ENCODE data around the gene ETV5. TPM values are rescaled to one million over a fixed set of nuclear protein-coding genes. Genes with fewer than 3 reads are reported as not detected.
A peak's percentile ranks its signal among the peaks of the same experiment; 100 is the strongest.

ETV5 gene
- total RNA-seq, 6 experiments from 2014 or later: 4.5 to 15.4 (median 8.2) TPM

DNA sequence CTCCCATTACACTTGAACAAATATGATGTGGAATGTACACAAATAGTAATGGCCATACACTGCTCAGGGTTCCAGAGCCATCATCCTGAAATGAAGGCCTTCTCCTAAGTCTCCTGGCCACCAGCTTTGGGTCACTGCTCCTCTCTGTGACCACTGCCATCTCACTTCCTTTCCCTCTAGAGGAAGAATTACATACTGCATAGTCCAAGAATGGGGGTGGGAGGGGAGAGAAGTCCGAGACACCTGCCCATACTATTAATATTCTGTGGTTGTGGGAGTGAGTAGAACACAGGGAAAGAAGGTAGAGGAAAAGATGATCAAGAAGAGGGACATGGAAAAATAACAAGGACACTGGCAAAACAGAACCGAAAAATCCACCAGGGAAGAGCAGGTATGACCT lies 20.6 kb downstream of the ETV5 start:
- DNase-seq (no peak), ATAC-seq (peak in 1 of 4 donors; percentile 19)
- H3K4me1 ChIP-seq: peaks cover 0 to 12% (median 0%) of the 10 kb centered on the region in 4 donors
- no peaks in the 10 kb centered on the region for H3K36me3 ChIP-seq
- TF ChIP-seq, protein P1, sequence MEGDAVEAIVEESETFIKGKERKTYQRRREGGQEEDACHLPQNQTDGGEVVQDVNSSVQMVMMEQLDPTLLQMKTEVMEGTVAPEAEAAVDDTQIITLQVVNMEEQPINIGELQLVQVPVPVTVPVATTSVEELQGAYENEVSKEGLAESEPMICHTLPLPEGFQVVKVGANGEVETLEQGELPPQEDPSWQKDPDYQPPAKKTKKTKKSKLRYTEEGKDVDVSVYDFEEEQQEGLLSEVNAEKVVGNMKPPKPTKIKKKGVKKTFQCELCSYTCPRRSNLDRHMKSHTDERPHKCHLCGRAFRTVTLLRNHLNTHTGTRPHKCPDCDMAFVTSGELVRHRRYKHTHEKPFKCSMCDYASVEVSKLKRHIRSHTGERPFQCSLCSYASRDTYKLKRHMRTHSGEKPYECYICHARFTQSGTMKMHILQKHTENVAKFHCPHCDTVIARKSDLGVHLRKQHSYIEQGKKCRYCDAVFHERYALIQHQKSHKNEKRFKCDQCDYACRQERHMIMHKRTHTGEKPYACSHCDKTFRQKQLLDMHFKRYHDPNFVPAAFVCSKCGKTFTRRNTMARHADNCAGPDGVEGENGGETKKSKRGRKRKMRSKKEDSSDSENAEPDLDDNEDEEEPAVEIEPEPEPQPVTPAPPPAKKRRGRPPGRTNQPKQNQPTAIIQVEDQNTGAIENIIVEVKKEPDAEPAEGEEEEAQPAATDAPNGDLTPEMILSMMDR (IDR thresholded peaks at IDR 0.05): no peak
- no peak for TF ChIP-seq POLR2A (IDR thresholded peaks at IDR 0.05)
- H3K27me3 ChIP-seq: no peaks in the 10 kb centered on the region
- no peaks in the 10 kb centered on the region for H3K9me3 ChIP-seq
- WGBS (ENCODE audit: insufficient coverage, low coverage, low lambda C conversion rate, missing lambda C conversion rate): 100% methylated on average over 2 of the region's 2 CpGs
- H3K27ac ChIP-seq: no peak overlapping the region
- no peak overlapping the region for H3K4me3 ChIP-seq
- intact Hi-C loops (cut with DNase I): no loop called here

DNA sequence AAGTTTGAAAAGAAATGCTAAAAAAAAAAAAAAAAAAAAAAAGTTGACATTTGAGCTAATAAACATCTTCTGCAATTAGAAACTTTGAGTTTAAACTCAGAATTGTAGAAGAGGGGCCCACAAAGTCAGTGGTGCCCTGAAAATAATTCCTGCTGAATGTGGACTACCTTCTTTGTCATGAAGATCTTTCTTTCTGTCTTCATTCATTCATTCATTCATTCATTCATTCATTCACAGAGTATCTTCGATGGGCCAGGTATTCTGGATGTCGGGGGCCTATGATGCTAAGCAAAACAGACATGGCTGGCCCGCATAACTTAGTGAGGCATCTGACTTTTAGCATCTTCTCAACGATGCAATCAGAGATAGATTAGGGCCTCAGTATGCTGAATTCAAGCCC lies 24.6 kb downstream of the ETV5 start:
- Histone ChIP-seq H3K4me3 (no peak overlapping the region), H3K4me1 (no peaks in the 10 kb centered on the region), H3K27me3 (no peaks in the 10 kb centered on the region), H3K27ac (no peak overlapping the region), H3K9me3 (no peaks in the 10 kb centered on the region), H3K36me3 (no peaks in the 10 kb centered on the region)
- DNase-seq (no peak), ATAC-seq (no peak)
- 80% methylated on average over 4 of the region's 4 CpGs for WGBS (ENCODE audit: insufficient coverage, low coverage, low lambda C conversion rate, missing lambda C conversion rate)
- TF ChIP-seq, protein P1 (IDR thresholded peaks at IDR 0.05): no peak
- no peak for TF ChIP-seq POLR2A (IDR thresholded peaks at IDR 0.05)
- intact Hi-C loops (cut with DNase I): no loop called here

DNA sequence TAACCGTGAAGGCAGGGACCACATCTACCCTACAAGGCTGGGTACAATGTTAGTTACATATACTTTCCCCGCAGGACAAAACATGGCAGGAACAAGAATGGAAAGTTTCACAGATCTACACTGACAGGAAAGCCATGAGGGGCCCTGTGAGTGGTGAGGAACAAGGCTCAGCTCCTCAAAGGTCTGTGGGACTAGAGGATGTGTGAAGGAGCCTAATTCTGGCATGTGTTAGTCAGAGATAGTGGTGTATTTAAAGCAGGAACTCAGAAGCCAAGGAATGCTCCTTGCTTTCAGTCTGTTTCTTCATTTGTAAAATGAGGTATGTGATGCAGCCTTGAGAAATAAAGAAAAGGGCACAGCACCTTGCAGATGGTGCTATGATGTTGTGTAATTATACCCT lies 25.1 kb downstream of the ETV5 start:
- Histone ChIP-seq H3K9me3 (no peaks in the 10 kb centered on the region), H3K27me3 (no peaks in the 10 kb centered on the region), H3K4me3 (no peak overlapping the region), H3K4me1 (no peaks in the 10 kb centered on the region), H3K27ac (no peak overlapping the region), H3K36me3 (no peaks in the 10 kb centered on the region)
- ATAC-seq (no peak), DNase-seq (no peak)
- TF ChIP-seq POLR2A (IDR thresholded peaks at IDR 0.05): no peak
- TF ChIP-seq, protein P1 (IDR thresholded peaks at IDR 0.05): no peak
- 92% methylated on average over 2 of the region's 2 CpGs for WGBS (ENCODE audit: insufficient coverage, low coverage, low lambda C conversion rate, missing lambda C conversion rate)
- intact Hi-C loops (cut with DNase I): no loop called here

DNA sequence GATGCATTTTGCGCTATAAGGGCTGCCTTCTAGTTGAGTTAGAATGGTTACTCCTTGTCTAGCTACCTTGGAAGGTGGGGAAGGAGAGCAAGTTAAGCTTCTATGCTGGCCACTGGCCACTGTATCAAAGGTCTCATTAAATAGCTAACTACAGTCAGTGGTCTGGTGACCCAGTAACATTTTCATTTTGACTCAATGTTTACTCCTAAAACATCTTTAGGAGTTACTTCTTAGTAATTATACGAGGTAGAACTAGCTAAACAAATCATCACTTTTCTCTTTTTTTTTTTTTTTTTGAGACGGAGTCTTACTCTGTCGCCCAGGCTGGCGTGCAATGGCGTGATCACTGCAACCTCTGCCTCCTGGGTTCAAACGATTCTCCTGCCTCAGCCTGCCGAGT lies 26.7 kb downstream of the ETV5 start:
- intact Hi-C loops (cut with DNase I): no loop called here
- H3K36me3 ChIP-seq: no peaks in the 10 kb centered on the region
- 77% methylated on average over 8 of the region's 8 CpGs for WGBS (ENCODE audit: insufficient coverage, low coverage, low lambda C conversion rate, missing lambda C conversion rate)
- H3K27ac ChIP-seq: no peak overlapping the region
- no peaks in the 10 kb centered on the region for H3K27me3 ChIP-seq
- H3K9me3 ChIP-seq: no peaks in the 10 kb centered on the region
- ATAC-seq (no peak), DNase-seq (no peak)
- no peaks in the 10 kb centered on the region for H3K4me1 ChIP-seq
- TF ChIP-seq POLR2A (IDR thresholded peaks at IDR 0.05): no peak
- TF ChIP-seq, protein P1 (IDR thresholded peaks at IDR 0.05): no peak
- no peak overlapping the region for H3K4me3 ChIP-seq

DNA sequence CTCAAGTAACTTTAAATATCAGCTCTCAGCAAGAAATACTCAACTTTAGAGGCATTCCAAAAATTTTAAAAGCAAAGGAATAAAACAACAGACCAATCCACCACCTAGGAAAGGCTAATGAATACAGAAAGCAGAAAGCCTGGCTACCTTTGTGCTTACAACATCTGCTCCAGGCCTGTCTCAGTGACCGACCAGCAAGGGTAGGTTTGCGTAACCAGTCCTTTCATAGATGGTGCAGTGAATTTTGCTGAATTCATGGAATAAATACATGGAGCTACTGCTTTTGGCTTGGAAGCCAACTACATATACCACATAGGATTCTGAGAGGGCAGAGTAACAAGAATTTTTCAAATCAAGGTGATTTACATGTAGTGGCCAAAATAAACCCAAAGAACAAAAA lies 27.2 kb downstream of the ETV5 start:
- intact Hi-C loops (cut with DNase I): no loop called here
- Histone ChIP-seq H3K9me3 (no peaks in the 10 kb centered on the region), H3K4me1 (no peaks in the 10 kb centered on the region), H3K4me3 (no peak overlapping the region), H3K27me3 (no peaks in the 10 kb centered on the region), H3K36me3 (no peaks in the 10 kb centered on the region), H3K27ac (no peak overlapping the region)
- DNase-seq (no peak), ATAC-seq (no peak)
- 54% methylated on average over 2 of the region's 2 CpGs for WGBS (ENCODE audit: insufficient coverage, low coverage, low lambda C conversion rate, missing lambda C conversion rate)
- TF ChIP-seq POLR2A (IDR thresholded peaks at IDR 0.05): no peak
- TF ChIP-seq, protein P1 (IDR thresholded peaks at IDR 0.05): no peak

Data from right lobe of liver (tissue), 6 donors.